Fibroblast of peridontal ligament (primary cell): ENCODE measurements around the gene MLYCD.

Source experiments
- DNase-seq: peaks from one replicate; pipeline ENCODE4 v3.0.0-alpha.2; 2010; ENCODE audit errors: extremely low read depth

The MLYCD gene

DNA sequence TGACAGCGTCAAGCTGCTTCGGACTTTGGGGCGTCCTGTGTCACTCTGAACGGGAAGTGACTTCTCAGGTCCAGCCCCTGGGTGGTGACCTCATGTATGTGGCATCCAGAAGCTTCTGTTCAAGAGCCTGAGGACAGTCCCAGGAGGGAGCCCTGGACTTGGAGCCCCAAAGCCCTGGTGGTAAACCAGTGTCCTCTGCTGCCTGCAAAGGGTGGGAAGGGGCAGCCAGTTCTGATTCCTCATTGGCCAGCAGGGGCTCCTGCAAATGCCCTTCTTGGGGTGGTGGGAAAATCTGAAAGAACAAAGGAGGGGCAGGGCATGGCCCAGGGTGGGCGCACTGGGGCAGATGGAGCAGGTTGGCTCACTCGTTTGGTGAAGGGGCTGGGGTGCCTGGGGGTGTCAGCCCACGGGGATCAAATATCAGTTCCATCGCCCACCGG lies 55.7 kb downstream of the MLYCD start:
- DNase-seq, result peak; percentile 38

DNA sequence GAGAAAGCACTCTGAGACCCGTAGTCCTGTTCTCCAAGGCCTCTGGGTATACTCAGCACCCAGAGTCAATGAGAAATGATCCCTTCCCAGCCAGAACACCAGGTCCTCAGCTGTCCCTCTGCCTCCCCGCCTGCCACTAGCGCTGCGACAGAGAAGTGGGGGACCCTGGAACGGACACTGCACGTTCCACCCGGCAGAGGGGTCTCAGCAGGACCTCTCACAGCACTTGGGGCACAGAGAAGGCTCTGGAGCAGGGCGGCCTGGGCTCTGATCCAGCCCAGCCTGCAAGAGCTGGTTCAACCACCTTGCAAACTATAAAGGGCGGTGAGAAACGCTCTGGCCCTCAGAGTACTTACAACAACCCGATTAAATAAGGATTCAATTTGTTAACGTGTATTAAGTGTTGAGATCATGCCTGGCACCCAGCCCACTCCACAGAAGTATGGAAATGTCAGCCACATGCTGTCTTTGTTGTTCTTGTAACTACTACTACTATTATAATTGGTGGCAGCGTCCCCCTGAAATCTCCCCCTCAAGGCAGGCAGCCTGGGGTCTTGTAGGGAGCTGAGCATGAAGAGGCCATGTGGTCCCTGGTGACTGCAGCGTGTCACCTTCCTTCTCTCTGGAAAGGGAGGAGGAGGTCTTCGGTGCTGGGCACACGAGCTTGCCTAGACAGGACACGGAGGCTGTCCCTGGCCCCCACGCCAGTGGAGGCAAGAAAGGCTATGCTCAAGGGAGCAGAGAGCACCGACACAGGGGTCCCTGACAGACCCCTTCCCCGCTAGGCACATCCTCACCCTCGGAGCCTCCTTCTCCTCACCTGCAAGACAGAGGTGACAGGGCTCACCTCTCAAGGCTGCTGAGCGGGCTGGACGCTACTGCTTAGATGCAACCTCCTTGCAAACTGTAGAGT lies 56.6 kb downstream of the MLYCD start:
- DNase-seq, result peak; percentile 47

GRCh38 chr16:83956336-83957289 lies 57.7 kb downstream of the MLYCD start:
- DNase-seq, result peak; percentile 64

DNA sequence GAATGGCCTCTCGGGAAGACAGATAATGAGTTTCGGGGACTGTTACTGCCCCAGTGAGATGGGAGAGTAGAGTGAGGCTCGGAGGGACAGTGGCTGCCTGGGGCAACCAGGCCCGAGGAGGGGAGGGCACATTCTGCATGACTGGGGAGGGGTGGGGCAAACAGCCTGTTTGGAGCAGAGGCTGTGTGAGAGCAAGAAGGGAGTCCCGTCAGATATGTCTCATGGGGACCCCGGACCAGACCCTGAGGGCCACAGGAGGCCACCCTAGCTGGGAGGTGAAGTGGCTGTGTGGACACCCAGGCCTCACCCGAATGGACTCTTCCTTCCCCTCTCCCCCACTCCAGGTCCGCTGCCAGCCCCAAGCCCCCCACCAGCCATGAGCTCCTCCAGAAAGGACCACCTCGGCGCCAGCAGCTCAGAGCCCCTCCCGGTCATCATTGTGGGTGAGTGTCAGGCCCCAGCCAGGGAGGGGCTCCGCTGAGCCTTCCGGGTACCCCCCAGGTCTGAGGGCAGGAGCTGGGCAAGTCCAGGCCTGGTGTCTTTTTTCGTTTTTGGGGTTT lies 58.5 kb downstream of the MLYCD start:
- DNase-seq, result no peak

- DNase-seq, result no peak
Observed at GRCh38 chr16:83958137-83958845, 59.4 kb downstream of the MLYCD start.

DNA sequence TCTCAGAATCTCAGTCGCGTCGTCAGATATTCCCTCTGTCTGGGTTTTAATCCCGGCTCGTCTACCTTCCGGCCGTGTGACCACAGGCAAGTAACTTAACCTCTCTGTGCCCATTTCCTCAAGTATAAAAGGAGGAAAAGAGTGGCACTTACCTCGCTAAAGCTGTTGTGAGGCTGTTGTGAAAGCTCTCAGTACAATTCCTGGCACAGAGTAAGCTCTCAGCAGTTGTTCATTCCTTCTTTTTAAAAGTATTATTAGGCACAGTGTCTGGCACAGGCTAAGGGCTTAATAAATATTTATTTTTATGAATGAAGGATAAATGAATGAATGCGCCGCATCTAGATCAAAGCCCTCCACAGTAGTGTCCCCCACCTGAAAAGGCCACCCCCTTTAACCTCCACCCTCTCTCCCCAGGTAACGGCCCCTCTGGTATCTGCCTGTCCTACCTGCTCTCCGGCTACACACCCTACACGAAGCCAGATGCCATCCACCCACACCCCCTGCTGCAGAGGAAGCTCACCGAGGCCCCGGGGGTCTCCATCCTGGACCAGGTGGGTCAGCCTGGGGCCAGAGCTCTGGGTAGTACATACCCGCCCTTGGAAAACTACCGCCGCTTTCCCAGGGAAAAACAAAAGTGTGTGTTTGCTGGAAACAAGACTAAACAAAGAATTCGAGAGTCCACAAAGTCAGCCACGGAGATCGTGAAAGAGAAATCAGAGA lies 60.1 kb downstream of the MLYCD start:
- DNase-seq, result no peak

DNA sequence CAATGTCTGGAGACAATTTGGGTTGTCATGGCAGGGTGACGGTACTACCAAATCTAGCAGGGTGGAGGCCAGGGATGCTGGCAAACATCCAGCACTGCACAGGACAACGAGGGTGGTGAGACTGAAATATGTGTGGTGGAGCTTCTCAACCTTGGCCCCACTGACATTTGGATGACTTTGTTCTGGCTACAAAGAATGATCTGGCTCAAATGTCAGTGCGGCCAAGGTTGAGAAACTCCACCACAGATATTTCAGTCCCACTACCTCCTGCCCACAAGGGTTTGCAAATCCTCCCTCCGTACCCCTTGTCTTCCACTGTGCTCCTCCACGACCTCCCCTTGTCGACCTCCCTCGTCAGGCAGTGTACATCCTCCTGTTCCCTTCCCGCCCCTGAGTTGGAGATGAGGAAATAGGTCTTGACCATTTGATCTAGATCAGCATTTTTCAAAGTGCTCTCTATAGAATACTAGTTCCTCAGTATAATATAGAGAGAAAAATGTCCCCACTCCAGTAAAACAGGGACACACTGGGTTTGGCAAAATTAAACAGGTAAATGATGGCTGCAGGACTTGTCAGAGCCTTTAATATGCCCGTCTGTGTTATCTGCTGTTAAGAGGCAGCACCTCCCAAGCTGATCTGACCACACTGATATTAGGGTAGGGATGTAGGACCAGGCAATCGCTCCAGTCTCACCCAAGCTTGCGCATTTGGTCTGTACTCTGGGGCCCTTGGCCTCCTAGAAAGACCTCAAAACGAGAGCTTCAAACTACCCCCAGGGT lies 60.9 kb downstream of the MLYCD start:
- DNase-seq, result no peak

DNA sequence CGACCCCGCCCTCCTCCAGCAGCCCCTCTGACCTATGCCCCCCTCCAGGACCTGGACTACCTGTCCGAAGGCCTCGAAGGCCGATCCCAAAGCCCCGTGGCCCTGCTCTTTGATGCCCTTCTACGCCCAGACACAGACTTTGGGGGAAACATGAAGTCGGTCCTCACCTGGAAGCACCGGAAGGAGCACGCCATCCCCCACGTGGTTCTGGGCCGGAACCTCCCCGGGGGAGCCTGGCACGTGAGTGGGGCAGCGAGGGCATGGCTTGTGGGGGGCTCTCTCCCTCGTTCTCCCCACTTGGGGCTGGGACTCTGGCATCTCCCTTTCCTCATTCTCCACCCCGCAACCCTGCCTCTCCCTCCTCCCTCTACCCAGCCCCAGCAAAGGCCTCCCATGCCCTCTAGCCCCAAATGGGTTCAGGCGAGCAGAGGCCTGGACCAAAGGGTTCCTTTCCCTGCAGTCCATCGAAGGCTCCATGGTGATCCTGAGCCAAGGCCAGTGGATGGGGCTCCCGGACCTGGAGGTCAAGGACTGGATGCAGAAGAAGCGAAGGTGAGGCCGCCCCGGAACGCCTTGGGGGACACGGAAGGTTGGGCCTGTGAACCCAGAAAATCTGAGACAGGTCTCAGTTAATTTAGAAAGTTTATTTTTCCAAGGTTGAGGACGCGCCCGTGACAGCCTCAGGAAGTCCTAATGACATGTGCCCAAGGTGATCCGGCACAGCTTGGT lies 61.8 kb downstream of the MLYCD start:
- DNase-seq, result no peak

GRCh38 chr16:83961591-83961990 lies 62.7 kb downstream of the MLYCD start:
- DNase-seq, result no peak

DNA sequence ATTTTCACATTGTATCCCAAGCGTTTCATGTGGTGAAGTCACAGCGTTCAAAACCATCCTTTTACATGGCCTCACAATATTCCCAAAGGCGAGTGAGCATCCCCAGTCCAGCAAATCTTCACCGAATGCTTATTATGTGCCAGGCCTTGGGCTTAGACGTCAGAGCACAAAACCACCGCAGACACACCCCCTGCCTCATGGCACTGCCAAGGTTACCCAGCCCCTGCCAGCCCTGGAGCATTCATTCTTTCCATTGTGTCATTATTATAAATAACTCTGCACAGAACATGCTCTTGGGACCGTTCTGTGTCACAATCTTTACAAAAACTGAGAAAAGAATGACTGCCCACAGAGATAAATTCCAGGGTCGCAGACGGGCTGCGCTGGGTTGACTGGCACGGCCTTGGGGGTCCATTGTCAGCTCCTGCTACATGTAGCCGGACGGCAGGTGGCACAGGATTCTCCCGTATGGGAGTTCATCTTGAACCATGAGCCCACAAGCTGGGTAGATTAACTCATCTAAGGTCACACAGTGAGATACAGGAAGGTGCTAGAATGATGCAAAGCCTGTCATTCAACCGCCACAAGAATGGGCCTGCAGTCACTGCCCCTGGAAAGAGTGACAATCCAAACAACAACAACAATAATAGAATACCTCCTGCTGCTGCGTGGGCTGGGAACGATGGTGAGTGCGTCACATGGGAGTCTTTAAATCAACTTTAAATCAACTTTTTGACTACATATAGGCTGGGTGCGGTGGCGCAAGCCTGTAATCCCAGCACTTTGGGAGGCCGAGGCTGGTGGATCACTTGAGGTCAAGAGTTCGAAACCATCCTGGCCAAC lies 64.6 kb downstream of the MLYCD start:
- DNase-seq, result no peak

DNA sequence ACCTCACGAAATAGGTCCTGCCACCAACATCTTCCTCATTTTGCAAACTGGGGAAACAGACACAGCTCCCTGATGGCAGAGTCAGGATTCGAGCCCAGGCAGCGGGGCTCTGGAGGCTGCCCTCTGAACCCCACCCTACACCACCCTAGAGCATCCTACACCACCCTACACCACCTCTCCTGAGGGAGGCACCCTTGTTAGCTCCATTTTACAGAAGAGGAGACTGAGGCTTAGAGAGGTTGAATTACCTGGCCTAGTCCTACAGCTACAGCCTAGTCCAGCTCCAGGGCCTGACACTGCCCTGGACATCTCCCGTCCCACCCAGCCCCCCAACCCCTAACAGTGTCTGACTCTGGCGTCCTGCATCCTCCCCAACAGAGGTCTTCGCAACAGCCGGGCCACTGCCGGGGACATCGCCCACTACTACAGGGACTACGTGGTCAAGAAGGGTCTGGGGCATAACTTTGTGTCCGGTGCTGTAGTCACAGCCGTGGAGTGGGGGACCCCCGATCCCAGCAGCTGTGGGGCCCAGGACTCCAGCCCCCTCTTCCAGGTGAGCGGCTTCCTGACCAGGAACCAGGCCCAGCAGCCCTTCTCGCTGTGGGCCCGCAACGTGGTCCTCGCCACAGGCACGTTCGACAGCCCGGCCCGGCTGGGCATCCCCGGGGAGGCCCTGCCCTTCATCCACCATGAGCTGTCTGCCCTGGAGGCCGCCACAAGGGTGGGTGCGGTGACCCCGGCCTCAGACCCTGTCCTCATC lies 65.9 kb downstream of the MLYCD start:
- no peak for DNase-seq

GRCh38 chr16:83965444-83966152 lies 66.7 kb downstream of the MLYCD start:
- no peak for DNase-seq

DNA sequence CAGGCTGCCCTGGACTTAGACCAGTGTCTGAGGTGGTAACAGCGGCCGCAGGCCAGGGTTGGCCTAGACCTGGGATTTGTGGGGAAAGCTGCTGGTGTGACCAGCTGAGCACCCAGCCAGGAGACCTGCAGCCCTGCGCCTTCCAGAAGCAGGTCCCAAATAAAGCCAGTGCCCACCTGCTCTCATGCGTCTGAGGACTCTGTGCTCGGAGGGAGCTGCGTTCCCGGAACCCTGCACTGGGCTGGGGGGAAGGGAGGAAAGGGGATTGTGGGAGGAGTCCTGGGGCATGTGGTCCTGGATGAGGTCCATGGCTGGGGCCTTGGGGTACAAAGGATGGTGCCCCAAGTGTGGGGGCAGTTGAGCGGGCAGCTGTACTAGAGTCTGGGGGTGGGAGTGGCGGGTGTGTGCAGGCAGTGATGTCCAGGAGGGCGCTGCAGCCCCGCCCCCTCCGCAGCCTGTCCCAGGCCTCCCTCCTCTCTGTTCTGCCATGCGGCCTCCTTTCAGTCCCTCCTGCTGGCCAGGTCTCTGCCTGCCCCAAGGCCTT lies 67.3 kb downstream of the MLYCD start:
- no peak for DNase-seq

- DNase-seq, result no peak
Observed at GRCh38 chr16:83967091-83967490, 68.2 kb downstream of the MLYCD start.

DNA sequence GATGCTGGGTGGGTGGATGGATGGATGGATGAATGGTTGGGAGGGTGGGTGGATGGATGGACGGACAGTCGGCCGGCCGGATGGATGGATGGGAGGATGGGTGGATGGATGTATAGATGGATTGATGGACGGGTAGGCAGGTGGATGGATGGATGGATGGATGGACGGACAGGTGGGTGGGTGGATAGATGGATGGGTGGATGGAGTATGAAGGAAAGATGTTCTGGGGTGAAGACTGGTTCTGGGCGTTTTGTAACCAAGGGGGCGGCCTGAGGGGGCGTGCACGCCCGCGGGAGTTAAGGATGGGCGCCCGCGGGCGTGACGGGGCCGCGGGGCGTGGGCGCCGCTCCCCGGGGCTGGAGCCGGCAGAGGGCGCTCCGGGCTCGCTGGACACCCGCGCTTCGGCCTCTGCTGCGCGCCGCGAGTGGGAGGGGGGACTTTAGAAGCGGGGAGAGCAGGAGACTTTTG lies 69.0 kb downstream of the MLYCD start, which contains the start of gene NECAB2:
TSS of gene NECAB2 (plus strand) at position 407 of the 468 bp plus-strand sequence. CDS start 405 bp downstream, outside the sequence.
- DNase-seq, result peak; percentile 13

GRCh38 chr16:83968306-83968851 lies 69.5 kb downstream of the MLYCD start:
- DNase-seq, result no peak
